CD4-positive, alpha-beta T cell treated with Interleukin-6 for 4 hours (primary cell): ENCODE data around the gene HELZ.
"Not testable (repeated sequence)": the region's sequence is repeated elsewhere in the genome, so short reads cannot be mapped to it uniquely, and the experiment has no call there.

Experiments
- DNase-seq: peaks from one replicate; pipeline ENCODE4 v3.0.0-alpha.2; 2020; ENCODE audit warnings: mixed read lengths

HELZ gene

GRCh38 chr17:67245073-67245693, at the start of gene HELZ:
Gene HELZ, minus strand, starts transcription at chr17:67245196. Its CDS starts 26,392 bp downstream, at chr17:67218804.
- peak; percentile 71 for DNase-seq

GRCh38 chr17:67293251-67294203, 48.5 kb upstream of the HELZ start:
- peak; percentile 77 for DNase-seq

GRCh38 chr17:67290711-67291291, 45.8 kb upstream of the HELZ start:
- DNase-seq = no peak

GRCh38 chr17:67290244-67290643, 45.2 kb upstream of the HELZ start:
- no peak for DNase-seq

- no peak for DNase-seq
Measured at GRCh38 chr17:67289181-67289876, 44.3 kb upstream of the HELZ start.

- not testable (repeated sequence) for DNase-seq
Measured at GRCh38 chr17:67286826-67287225, 41.8 kb upstream of the HELZ start.

GRCh38 chr17:67285360-67285759, 40.4 kb upstream of the HELZ start:
- DNase-seq = no peak

- no peak for DNase-seq
Measured at GRCh38 chr17:67283731-67284516, 38.9 kb upstream of the HELZ start.

- no peak for DNase-seq
Measured at GRCh38 chr17:67281743-67282142, 36.7 kb upstream of the HELZ start.

- no peak for DNase-seq
Measured at GRCh38 chr17:67281053-67281452, 36.1 kb upstream of the HELZ start.

GRCh38 chr17:67280279-67280678, 35.3 kb upstream of the HELZ start:
- DNase-seq = no peak

GRCh38 chr17:67279115-67279514, 34.1 kb upstream of the HELZ start:
- DNase-seq = no peak

GRCh38 chr17:67278363-67278762, 33.4 kb upstream of the HELZ start:
- no peak for DNase-seq

GRCh38 chr17:67276075-67276474, 31.1 kb upstream of the HELZ start:
- no peak for DNase-seq

GRCh38 chr17:67274466-67274865, 29.5 kb upstream of the HELZ start:
- no peak for DNase-seq

GRCh38 chr17:67273900-67274299, 28.9 kb upstream of the HELZ start:
- DNase-seq = no peak

- peak; percentile 11 for DNase-seq
Measured at GRCh38 chr17:67272312-67273047, 27.5 kb upstream of the HELZ start.

- DNase-seq = not testable (repeated sequence)
Measured at GRCh38 chr17:67271187-67271586, 26.2 kb upstream of the HELZ start.

GRCh38 chr17:67270416-67270815, 25.4 kb upstream of the HELZ start:
- DNase-seq = no peak

- no peak for DNase-seq
Measured at GRCh38 chr17:67266496-67266895, 21.5 kb upstream of the HELZ start.

GRCh38 chr17:67265436-67266019, 20.5 kb upstream of the HELZ start:
- no peak for DNase-seq
